ENCODE measurements around the gene MAPK12. TPM values are rescaled to one million over a fixed set of nuclear protein-coding genes. Genes with fewer than 3 reads are reported as not detected.
A peak's percentile ranks its signal among the peaks of the same experiment; 100 is the strongest.

MAPK12 gene
- total and polyA plus RNA-seq, 9 of the 15 experiments (the other 6 are each of a cell fraction or from before 2014, with no cell fraction given) = 0.79 to 71.5 (median 32.8) TPM

- POLR2A ChIA-PET = interaction anchor here (1.0 kb wide), 1 partner anchor 14 kb away, joined by 3 read pairs; no protein-coding TSS in a partner anchor
- Histone ChIP-seq H3K79me2 (ENCODE audit: control insufficient read depth, insufficient read depth, low read length) (peaks cover 27% of the 10 kb centered on the region), H3K27ac (ENCODE audit: extremely low read depth, low read depth, low read length) (no peak overlapping the region), H2AFZ (ENCODE audit: low read depth, low read length) (no peak overlapping the region), H3K4me3 (no peak overlapping the region), H4K20me1 (replicated peaks; ENCODE audit: control insufficient read depth, insufficient read depth, low read length) (no peaks in the 10 kb centered on the region), H3K4me2 (ENCODE audit: insufficient read depth, low read length) (no peak overlapping the region), H3K27me3 (ENCODE audit: control insufficient read depth in 2 of 2, insufficient read depth in 2 of 2, low read length in 2 of 2) (no peaks in the 10 kb centered on the region), H3K9ac (ENCODE audit: insufficient read depth in 1 of 2, low read depth in 2 of 2, low read length in 2 of 2) (peak overlapping the region in 1 of 2 experiments; percentile 78; a peak in 2 of 4 replicates), H3K4me1 (replicated peaks in 1 of 2; ENCODE audit: control insufficient read depth in 2 of 2, insufficient read depth in 2 of 2, low read length in 2 of 2) (peaks cover 15 to 94% of the 10 kb centered on the region in 2 experiments; a peak in 4 of 5 replicates), H3K9me1 (ENCODE audit: control insufficient read depth, insufficient read depth, low read length) (no peaks in the 10 kb centered on the region), H3K36me3 (ENCODE audit: control insufficient read depth, insufficient read depth, low read length) (peaks cover 49% of the 10 kb centered on the region; the same call in 1 of the 3 replicates), H3K9me3 (replicated peaks; ENCODE audit: control insufficient read depth, insufficient read depth, low read depth, low read length) (no peaks in the 10 kb centered on the region)
- CTCF ChIA-PET (ENCODE audit: low intra/inter-chr PET ratio) = no interaction called here
- FAIRE-seq = no peak
- ATAC-seq = no peak
- WGBS (ENCODE audit: insufficient coverage, low coverage, missing lambda C conversion rate) = 87% methylated on average over 12 of the region's 24 CpGs
- DNase-seq (ENCODE audit: extremely low read depth in 1 of 4, low spot score in 3 of 4) = no peak
- in situ Hi-C loops (cut with MboI) = no loop called here
- no TSS peak for BruUV-seq (replicated peaks)
- intact Hi-C loops (cut with micrococcal nuclease) = no loop called here
- no peak for TF ChIP-seq MTA1 (IDR thresholded peaks at IDR 0.05; ENCODE audit: borderline replicate concordance)
- TF ChIP-seq POLR2G (IDR thresholded peaks at IDR 0.05; ENCODE audit: low read depth, low read length) = no peak
- TF ChIP-seq POLR2A (conservative IDR thresholded peaks at IDR 0.05) = no peak
- TF ChIP-seq ELF2 (CRISPR knock-in tag; IDR thresholded peaks at IDR 0.05) = no peak
- no peak for TF ChIP-seq CHD2 (IDR thresholded peaks at IDR 0.05; ENCODE audit: low read depth, low read length)
- no peak for TF ChIP-seq ZNF707 (CRISPR knock-in tag; conservative IDR thresholded peaks at IDR 0.05)
- no peak for TF ChIP-seq ZNF586 (CRISPR knock-in tag; conservative IDR thresholded peaks at IDR 0.05)
- TF ChIP-seq HCFC1 (IDR thresholded peaks at IDR 0.05; ENCODE audit: low read depth, low read length) = no peak
- TF ChIP-seq SIRT6 (IDR thresholded peaks at IDR 0.05; ENCODE audit: low read depth, low read length) = no peak
- peak; percentile 52; the same call in 1 of the 2 replicates for TF ChIP-seq ZBTB33 (CRISPR knock-in tag; IDR thresholded peaks at IDR 0.05)
- peak; percentile 25; the same call in 1 of the 2 replicates for TF ChIP-seq RBFOX2 (IDR thresholded peaks at IDR 0.05; ENCODE audit: low read depth, low read length)
- no peak for TF ChIP-seq ZBTB17 (CRISPR knock-in tag; IDR thresholded peaks at IDR 0.05)
- TF ChIP-seq PTRF (tag; IDR thresholded peaks at IDR 0.05) = no peak
- no peak for TF ChIP-seq ARID3A (IDR thresholded peaks at IDR 0.05; ENCODE audit: borderline replicate concordance, low read depth, low read length)
- TF ChIP-seq PHTF2 (CRISPR knock-in tag; IDR thresholded peaks at IDR 0.05) = no peak
- peak; percentile 85 for TF ChIP-seq ZNF316 (IDR thresholded peaks at IDR 0.05)
- TF ChIP-seq, protein P1, sequence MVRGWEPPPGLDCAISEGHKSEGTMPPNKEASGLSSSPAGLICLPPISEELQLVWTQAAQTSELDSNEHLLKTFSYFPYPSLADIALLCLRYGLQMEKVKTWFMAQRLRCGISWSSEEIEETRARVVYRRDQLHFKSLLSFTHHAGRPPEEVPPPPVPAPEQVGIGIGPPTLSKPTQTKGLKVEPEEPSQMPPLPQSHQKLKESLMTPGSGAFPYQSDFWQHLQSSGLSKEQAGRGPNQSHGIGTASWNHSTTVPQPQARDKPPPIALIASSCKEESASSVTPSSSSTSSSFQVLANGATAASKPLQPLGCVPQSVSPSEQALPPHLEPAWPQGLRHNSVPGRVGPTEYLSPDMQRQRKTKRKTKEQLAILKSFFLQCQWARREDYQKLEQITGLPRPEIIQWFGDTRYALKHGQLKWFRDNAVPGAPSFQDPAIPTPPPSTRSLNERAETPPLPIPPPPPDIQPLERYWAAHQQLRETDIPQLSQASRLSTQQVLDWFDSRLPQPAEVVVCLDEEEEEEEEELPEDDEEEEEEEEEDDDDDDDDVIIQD (CRISPR knock-in tag; IDR thresholded peaks at IDR 0.05) = no peak
Measured at GRCh38 chr22:50258361-50259292, 2.9 kb downstream of the MAPK12 start.
